Measurements from ENCODE around the gene OR51B5. TPM values are rescaled to one million over a fixed set of nuclear protein-coding genes. Genes with fewer than 3 reads are reported as not detected.
"Not testable (repeated sequence)": the region's sequence is repeated elsewhere in the genome, so short reads cannot be mapped to it uniquely, and the experiment has no call there.

Gene OR51B5
- total and polyA plus RNA-seq, 2 donors (not counting 1 experiment from before 2014, with no cell fraction given), result 0.67 TPM; not detected in 1

GRCh38 chr11:5339771-5340322, 3.5 kb downstream of the OR51B5 start:
- no peak for TF ChIP-seq CTCF (IDR thresholded peaks at IDR 0.05)
- TF ChIP-seq EZH2 (IDR thresholded peaks at IDR 0.05; ENCODE audit: borderline replicate concordance, insufficient read depth, low read depth, low read length, poor library complexity, severe bottlenecking), result no peak
- H2AFZ ChIP-seq (ENCODE audit: insufficient read depth, low read depth, low read length, poor library complexity, severe bottlenecking), result no peak overlapping the region
- no peak overlapping the region for H3K9ac ChIP-seq (ENCODE audit: low read length)
- POLR2A ChIA-PET, result no interaction called here
- no peak for ATAC-seq (ENCODE audit: low read depth)
- Mint-ChIP-seq H3K27me3 (peaks cover 11% of the 10 kb centered on the region), H3K9me3 (ENCODE audit: insufficient read depth) (no peaks in the 10 kb centered on the region), H3K4me3 (no peak overlapping the region), H3K27ac (no peak overlapping the region), H3K4me1 (no peaks in the 10 kb centered on the region)
- intact Hi-C loops (cut with micrococcal nuclease), result no loop called here
- H3K4me2 ChIP-seq (replicated peaks; ENCODE audit: low read depth, low read length, poor library complexity, severe bottlenecking), result no peak overlapping the region
- H3K4me3 ChIP-seq (ENCODE audit: control extremely low read depth in 1 of 5, extremely low read depth in 1 of 5, insufficient read depth in 1 of 5, low read depth in 2 of 5, low read length in 4 of 5), result no peak overlapping the region
- no peaks in the 10 kb centered on the region for H3K4me1 ChIP-seq (ENCODE audit: control insufficient read depth in 2 of 2, insufficient read depth in 2 of 2, low read length in 2 of 2)
- no peak for DNase-seq
- 57% methylated on average over 1 of the region's 1 CpG for WGBS (ENCODE audit: insufficient coverage)
- no peaks in the 10 kb centered on the region for H3K27me3 ChIP-seq (replicated peaks in 1 of 4; ENCODE audit: control extremely low read depth in 1 of 4, control insufficient read depth in 3 of 4, insufficient read depth in 4 of 4, low read length in 3 of 4)
- no peaks in the 10 kb centered on the region for H3K79me2 ChIP-seq (ENCODE audit: control insufficient read depth, insufficient read depth, low read length)
- CTCF ChIA-PET, result no interaction called here
- no peaks in the 10 kb centered on the region for H3K36me3 ChIP-seq (replicated peaks in 1 of 2; ENCODE audit: control extremely low read depth in 1 of 2, control insufficient read depth in 1 of 2, extremely low read depth in 1 of 2, insufficient read depth in 2 of 2, low read length in 1 of 2)
- H3K27ac ChIP-seq (ENCODE audit: low read length in 2 of 2), result no peak overlapping the region
- no peaks in the 10 kb centered on the region for H4K20me1 ChIP-seq (ENCODE audit: control insufficient read depth, insufficient read depth, low read length, poor library complexity, severe bottlenecking)
- H3K9me3 ChIP-seq (ENCODE audit: control extremely low read depth in 1 of 3, control insufficient read depth in 2 of 3, insufficient read depth in 1 of 3, low read length in 2 of 3), result no peaks in the 10 kb centered on the region

GRCh38 chr11:5337253-5337652, 6.1 kb downstream of the OR51B5 start:
- peaks cover 11% of the 10 kb centered on the region for H3K27me3 Mint-ChIP-seq
- CTCF ChIA-PET, POLR2A ChIA-PET: not testable (repeated sequence)

More at GRCh38 chr11:5337253-5337652, 6.1 kb downstream of the OR51B5 start:
- H3K4me3 ChIP-seq (ENCODE audit: control extremely low read depth in 1 of 5, extremely low read depth in 1 of 5, insufficient read depth in 1 of 5, low read depth in 2 of 5, low read length in 4 of 5); H3K27ac Mint-ChIP-seq; H3K9me3 Mint-ChIP-seq (ENCODE audit: insufficient read depth); H3K4me1 ChIP-seq (ENCODE audit: control insufficient read depth in 2 of 2, insufficient read depth in 2 of 2, low read length in 2 of 2); DNase-seq; H2AFZ ChIP-seq (ENCODE audit: insufficient read depth, low read depth, low read length, poor library complexity, severe bottlenecking); H3K9ac ChIP-seq (ENCODE audit: low read length); H3K4me1 Mint-ChIP-seq; H3K79me2 ChIP-seq (ENCODE audit: control insufficient read depth, insufficient read depth, low read length); H3K9me3 ChIP-seq (ENCODE audit: control extremely low read depth in 1 of 3, control insufficient read depth in 2 of 3, insufficient read depth in 1 of 3, low read length in 2 of 3); H3K4me2 ChIP-seq (replicated peaks; ENCODE audit: low read depth, low read length, poor library complexity, severe bottlenecking); ATAC-seq (ENCODE audit: low read depth); H3K36me3 ChIP-seq (replicated peaks in 1 of 2; ENCODE audit: control extremely low read depth in 1 of 2, control insufficient read depth in 1 of 2, extremely low read depth in 1 of 2, insufficient read depth in 2 of 2, low read length in 1 of 2); H3K27me3 ChIP-seq (replicated peaks in 1 of 4; ENCODE audit: control extremely low read depth in 1 of 4, control insufficient read depth in 3 of 4, insufficient read depth in 4 of 4, low read length in 3 of 4); H4K20me1 ChIP-seq (ENCODE audit: control insufficient read depth, insufficient read depth, low read length, poor library complexity, severe bottlenecking); H3K27ac ChIP-seq (ENCODE audit: low read length in 2 of 2); H3K4me3 Mint-ChIP-seq; intact Hi-C loops (cut with micrococcal nuclease): not testable (repeated sequence)
- WGBS (ENCODE audit: insufficient coverage), result no CpG with 5 or more reads among the region's 1 CpG
